CD4-positive, alpha-beta T cell treated with Interleukin-10 for 1 hour (primary cell): ENCODE data around the gene SCN3B.

Experiments used
- DNase-seq: peaks from one replicate; pipeline ENCODE4 v3.0.0-alpha.2; 2020

SCN3B gene

DNA sequence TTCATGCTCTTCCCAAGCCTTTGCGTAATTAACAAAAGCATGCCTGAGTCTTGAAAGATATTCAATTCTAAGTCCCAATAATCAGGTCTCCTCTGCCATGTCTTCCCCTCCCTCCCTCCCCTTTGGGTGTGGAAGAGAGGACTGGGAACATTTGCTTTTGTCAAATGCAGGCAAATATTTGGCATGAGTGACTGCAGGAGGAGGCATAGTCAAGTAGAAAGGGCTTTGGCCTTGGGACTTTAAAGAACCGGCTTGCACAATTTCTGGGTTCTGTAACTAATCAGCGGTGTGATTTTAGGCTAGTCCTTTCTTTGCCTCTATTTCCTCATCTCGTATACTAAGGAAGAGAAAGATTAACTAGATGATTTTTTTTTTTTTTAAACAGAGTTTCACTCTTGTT lies 59.5 kb downstream of the SCN3B start:
- DNase-seq: no peak

DNA sequence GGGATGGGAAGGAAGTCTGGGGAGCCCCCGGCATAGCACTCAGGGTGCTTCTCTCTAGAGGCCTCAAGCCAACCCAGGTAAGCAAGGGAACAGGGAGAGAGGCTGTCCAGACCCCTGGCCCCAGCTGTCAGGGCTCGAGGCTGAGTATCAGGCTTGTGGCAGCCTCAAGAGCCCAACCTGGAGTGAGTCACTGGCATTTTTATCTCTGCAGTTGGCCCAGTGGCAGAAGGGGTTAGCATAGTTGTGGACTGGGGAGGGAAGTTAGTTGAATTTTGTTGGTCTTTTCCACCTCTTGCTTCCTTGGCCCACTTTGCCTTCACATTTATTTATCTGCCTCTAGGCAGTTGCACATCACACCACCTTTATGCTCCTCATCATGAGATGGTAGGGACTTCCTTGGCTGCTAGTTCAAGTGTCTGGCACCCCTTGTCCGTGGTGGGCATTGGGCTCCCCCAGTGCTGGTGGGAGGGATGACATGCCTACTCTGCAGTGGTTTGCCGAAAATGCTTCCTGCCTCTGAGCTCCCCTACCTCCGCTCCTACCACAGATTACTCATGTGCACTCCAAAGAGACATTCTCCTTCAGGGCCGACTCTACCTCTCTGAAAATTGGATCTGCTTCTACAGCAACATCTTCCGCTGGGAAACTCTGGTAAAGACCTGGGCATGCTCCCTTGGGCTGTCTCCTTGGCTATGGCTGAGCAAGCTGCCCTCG lies 60.1 kb downstream of the SCN3B start:
- DNase-seq: no peak

DNA sequence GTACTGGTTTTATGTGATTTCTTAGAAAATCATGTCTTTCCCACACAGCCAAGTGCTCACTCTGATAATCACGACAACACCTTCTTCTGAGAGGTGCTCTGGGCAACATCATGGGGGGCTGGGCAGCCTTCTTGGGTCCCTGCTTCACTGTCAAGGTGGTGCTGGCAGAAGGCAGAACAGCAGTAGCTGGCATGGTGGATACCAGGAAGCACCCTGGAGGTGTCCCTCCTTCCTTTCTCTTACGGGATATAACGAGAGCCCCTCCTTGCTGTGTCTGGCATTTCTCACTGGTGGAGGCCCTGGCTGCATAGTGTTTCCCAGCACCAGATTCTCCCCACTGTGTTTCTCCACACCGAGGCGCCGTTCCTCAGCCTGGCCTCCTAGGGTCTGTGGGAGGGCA lies 60.9 kb downstream of the SCN3B start:
- no peak for DNase-seq

DNA sequence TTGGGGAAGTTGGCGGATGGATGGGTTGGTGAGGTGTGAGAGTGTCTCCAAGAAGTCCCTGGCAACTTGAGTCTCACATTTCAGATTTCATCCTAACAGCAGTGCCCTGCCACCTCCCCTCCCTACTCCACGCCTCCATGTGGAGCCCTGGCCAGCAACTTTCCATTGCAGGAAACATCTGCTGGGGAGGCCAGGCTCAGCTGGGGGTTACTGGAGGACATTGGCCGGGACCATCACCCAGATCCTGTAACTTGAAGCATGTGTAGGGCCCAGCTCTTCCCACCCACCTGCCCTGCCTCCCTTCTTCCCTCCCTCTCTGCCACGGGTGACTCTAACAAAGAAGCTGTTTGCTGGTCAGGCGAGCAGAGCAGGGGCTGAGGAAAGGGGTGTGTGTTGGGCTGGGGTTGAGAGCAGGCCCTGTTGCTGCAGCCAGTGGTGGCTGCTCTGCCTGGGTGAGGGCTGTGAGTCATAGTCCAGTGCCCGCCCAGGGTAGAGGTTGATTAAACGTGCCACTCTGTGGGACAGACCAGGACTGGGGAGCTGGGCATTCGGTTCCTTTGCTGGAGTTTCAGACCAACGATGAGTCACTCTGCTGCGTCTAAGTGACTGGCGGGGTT lies 64.0 kb downstream of the SCN3B start:
- no peak for DNase-seq

DNA sequence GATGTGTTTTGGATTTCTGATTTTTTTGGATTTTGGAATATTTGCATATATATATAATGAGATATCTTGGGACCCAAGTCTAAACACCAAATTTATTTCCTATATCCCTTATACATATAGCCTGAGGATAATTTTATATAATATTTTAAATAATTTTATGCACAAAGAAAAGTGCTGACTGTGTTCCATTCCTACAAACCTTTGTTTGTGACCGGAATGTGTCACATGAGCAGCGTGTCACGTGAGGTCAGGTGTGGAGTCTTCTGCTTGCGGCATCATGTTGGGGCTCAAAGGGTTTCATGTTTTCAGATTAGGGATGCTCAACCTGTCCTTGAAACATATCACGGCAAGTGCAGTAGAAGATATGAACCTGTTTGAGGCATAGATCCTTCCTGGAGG lies 65.6 kb downstream of the SCN3B start:
- no peak for DNase-seq

DNA sequence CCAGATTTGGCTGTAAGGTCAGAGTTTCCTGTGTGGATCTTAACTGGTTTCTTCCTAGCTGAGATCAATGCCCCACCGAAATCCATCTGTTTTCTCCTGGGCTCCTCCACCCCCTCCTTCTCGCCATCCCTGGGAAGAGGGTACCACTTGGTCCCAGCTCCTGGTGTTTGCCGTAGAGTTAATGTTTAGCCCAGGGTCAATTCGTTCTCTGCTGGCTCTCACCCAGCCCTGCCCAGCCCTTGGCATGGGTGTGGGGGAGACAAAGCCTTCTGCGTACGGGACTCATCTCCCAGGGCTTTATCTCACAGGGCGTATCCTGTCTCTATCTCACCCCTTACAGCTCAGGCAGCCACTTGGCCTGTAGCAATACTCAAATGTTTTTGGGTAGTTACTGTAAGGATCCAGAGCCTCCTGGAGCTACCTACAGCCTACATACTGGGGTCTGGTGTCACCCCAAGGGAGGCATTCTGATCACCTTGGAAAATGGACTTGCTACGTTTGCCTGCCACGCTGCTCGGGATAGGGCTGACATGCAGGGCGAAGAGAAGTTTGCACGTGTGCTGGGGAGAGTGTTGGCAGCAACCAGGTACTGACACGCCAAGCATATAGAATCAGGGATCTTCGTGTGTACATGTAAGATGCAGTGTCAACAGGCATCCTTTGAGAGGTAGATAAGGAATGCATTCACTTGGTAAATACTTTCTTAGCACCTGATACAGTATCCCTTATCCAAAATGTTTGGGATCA lies 66.1 kb downstream of the SCN3B start:
- no peak for DNase-seq

DNA sequence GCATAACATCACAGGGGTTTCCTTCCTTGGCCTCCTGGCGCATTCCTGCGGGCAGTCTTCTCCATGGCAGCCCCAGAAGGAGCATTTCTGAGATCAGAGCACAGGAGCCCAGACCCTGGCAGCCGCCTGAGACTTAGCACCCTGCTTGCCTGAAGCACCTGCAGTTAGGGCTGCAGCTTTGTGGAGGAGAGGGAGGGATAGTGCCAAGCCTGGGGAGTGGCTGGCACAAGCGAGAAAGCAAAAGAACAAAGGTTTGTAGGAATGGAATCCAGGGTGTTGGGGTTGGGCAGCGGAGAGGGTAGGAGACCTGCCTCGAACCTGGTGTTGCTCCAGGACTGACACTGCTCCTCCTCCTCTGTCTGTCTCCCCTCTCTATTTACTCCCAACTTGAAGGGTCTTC lies 66.9 kb downstream of the SCN3B start:
- no peak for DNase-seq

DNA sequence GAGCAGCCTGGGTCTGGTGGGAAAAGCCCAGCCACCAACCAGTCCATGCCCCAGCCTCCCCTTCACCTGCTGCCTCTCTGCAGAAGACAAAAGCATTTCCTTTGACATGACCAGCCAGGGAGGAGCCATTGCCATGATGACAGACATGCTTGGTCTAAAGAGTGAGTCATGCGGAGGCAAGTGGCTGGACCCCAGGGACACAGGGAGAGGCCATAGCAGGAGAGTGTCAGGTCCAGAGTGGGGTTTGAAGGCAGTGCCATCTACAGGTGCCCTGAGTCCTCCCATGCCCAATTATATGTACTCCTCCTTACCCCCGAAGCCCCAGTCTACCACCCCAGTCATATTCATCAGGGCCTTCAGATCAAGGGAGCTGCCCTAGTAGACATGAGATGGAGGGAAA lies 67.4 kb downstream of the SCN3B start:
- DNase-seq: no peak

DNA sequence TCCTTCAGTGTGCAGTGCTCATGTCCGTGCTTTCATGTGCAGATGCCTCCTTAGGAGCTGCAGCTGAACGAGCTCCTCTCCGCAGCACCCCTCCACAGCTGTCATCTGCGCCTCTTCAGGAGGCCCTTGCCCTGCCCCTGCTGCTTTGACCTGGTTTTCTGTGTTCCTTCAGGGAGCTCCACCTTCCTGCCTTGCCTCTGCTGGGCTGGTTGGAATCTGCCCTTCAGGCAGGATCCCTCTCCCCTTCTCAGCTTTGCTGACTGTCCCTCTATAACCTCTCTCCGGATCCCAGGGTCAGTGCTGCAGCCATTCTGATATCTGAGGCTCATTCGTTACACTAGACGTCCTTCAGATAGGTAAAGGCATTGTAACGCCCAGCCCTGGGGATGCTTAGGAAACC lies 67.9 kb downstream of the SCN3B start:
- DNase-seq: no peak

DNA sequence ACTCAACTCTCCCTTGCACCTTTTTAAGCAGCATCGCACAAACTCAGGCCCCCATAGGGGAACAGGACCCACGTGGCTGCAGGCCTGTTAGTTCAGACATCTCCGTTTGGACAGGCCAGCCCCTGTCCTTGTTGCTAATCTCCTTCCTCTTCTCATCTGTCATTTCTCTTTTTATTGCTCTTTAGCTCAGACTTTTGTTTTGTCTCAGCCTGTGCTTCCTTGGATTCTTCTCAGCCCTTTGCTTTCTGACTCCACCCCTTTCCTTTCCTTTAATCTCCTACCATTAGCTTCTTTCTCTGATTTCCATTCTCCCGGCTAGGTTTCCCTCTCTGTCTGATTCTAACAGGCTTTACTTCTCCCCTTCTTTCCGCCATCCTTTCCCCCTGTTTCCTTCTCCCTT lies 68.7 kb downstream of the SCN3B start:
- no peak for DNase-seq

DNA sequence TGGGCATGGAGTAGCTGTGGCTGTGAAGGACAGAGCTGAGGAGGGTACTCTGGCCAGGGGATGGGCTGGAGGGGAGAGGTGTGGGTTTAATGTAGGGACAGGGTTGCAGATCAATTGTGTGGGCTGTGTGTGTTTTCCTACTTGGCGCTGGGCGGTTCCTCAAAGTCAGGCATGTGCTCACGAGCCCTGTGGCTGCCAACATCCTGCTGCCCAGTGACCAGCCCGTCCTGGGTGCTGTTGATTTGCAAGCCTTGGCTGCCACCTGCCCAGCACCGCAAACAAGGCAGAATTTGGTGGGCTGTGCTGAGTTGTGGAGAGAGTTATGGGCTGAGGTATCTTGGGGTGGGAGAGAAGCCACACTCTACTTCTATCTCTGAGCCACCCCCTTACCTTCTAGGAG lies 69.2 kb downstream of the SCN3B start:
- DNase-seq: no peak

DNA sequence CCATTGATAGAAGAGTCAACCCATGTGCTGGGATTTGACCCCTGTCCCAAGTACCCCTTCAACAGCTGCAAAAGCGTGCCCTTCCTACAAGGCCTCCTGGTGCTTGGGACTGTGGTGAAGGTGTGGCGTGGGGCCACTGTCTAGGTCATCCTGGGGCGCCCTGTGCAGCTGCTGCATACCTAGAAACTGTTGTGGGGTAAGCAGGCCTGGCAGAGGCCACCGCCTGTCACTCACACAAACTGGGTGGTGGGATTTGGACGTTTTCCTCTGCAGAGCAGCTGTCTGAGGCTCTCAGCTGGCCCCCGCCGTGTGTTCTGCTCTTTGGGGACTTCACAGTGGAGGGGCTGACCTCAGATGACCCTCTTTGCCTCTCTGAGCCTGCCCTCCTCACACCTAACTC lies 69.7 kb downstream of the SCN3B start:
- DNase-seq: no peak

DNA sequence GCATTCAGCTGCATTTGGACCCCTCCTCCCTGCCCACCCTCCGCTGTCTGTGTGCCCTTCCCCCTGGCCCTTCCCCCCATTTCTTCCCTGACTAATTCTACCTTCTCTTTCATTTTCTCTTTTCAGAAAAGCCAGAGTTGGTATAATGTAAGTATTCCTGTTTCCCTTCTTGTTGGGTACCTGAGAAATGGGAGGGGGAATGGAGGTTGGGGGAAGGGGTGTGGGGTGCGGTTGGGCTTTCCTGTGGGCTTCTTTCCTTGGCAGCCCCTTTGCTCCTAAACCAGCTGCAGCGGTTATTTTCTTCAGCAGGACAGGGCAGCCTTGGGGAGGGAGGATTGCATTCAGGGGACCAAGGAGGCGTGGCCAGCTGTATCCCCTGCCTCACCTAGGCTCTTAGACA lies 70.2 kb downstream of the SCN3B start:
- no peak for DNase-seq

DNA sequence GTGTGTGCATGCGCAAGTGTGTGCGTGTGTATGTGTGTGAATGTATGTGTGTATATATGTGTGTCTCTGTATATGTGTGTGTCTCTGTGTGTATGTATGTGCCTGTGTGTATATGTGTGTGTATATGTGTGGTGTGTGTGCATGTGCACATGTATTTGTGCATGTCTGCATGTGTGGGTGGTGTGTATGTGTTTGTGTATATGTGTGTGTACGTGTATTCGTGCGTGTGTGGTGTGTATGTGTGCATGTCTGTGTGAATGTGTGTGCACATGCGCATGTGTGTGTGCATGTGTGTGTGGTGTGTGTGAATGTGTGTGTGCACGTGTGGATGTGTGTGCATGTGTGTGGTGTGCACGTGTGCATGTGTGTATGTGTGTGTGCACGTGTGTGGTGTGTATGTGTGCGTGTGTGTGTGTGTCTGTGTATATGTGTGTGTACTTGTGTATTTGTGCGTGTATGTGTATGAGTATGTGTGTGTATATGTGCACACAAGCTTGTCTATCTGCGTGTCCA lies 71.4 kb downstream of the SCN3B start:
- DNase-seq: no peak

DNA sequence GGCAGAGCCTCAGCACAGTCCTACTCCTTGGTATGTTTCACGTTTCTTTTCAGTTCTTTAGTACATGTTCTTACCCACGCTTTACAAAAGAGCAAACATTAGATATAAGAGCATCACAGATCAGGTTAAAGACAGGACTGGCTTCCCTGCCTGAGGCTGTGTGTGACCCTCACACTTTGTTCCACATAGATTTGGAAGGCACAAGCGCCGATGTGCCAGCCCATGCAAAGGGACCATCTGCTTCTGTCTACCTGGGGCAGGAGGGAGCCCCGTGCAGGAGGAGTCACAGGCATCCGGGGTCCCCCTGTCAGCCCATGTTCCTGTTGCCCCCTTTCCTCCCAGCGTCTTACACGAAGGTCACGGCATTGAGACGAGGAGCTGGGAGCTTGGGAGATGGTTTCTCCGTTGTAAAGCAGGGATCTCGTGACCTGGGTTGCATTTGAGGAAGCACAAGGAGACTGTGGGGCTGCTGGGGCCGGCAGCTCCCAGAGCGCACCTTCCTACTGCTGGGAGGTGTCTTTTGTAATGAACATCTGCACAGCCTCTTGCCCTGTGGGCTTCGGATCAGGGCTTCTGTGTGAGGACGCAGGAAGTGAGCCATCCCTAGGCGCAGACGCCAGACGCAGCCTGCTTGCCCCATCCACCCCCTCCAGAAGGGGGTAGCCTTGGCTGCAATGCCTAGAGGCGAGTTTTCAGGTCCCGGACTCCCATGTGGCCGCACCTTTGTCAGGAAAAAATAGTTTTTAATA lies 72.6 kb downstream of the SCN3B start:
- DNase-seq: no peak

DNA sequence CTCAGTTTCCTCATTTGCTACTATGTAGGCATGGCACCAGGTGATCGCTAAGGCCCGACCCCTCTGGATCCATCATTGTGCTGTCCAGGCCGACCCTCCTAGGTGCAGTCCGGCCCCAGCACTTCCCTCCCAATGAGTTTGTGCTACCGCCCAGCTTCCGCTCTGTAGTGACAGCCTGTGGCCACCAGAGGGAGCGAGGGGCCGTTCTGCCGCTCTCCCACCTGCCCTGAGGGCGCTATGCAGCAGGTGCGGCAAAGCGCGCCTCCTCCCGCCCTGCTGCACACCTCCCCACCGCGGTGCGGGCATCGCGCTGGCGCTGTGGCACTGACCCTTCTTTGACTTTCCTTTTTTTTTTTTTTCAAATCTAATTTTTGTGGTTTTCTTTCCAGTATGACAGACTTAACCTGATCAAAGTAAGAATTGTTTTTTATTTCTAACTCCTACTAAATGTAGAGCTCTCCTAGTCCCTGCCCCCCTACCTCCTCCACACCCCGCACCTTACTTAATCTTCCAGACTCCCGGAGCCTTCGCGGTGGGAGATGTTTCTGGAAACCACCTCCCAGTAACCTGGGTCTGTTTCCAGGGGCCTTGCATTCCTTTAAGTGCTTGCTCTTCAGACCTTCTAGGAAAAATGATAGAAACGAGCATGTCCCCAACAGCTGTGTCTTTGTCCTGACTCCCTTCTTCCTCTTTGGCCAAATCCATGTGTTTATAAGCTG lies 73.7 kb downstream of the SCN3B start:
- DNase-seq: peak; percentile 66

DNA sequence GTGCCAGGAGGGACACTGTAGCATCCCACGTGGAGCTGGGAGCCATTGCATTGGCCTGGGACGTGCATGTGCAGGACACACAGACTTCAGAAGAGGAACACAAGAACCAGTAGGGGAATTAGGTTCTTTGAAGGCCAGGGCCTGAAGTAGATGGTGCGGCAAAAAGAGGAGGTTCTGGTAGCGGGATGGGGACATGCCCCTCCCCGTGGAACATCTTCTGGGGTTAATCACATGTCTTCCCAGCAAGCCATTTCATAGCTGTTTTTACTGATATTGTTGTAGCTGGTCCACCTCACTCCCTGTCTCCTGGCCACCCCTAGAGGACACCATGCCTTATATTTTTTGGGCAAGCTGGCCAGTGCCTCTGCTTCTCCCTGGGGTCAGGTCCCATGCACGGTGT lies 74.3 kb downstream of the SCN3B start:
- no peak for DNase-seq

DNA sequence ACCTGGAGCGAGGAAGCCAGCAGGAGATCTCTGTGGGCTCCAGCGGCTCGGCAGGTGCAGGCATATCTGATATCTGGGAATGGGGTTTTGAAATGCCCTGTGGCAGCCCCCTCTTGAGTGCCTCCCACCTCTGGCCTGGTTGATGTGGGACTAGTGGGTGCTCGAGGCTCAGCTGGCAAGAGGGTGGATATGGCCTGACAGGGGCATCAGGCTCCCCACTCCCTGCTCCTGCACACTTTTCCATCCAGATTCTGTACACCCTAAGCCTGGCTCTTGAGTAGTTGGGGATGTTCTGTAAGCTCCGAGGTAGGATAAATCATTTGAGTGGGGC lies 75.0 kb downstream of the SCN3B start:
- no peak for DNase-seq
